GM18499 (cell line): Measurements from ENCODE around the gene MUC22.
"Not testable (repeated sequence)": the region's sequence is repeated elsewhere in the genome, so short reads cannot be mapped to it uniquely, and the experiment has no call there.

ENCODE experiments used
- ATAC-seq: cut with Tn5 transposase; IDR thresholded peaks from one replicate; pipeline ENCODE4 v1.9.1; 2021; ENCODE audit warnings: moderate number of reproducible peaks; ENCODE audit not compliant: insufficient read depth, unreplicated experiment

The MUC22 gene

DNA sequence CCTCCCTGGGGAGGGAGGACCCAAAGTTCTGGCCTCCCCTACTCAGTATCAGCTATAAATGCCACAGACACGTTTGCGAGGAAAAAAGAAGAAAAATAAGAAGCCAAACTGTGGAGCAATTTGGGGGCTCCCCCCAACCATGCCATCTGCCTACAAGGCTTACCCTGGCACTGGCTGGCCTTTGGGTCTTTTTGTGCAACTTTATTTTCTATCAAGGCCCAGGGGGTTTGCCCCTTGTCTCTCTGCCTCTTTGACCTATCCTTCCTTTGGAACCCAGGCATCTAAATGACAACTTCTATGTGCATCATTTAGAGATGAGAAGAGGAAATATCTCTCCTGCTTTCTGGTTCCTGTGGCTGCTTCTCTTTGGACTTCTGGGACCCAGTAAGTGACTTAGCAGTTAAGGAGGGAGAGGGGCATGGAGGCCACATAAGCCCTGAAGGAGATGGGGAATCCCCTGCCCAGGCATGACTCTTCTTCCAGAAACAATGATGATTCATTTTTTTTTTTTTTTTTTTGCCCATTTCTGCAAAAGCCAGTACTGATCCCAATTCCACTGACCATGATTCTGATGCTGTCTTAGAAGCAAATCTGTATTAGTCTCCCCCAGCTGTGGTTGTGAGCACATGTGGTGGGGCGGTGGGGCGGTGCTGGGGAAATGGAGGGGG lies at the start of gene MUC22:
MUC22 (plus strand) TSS at position 82 of the 668 bp plus-strand sequence; CDS start at position 315, 233 bp downstream.
- no peak for ATAC-seq

DNA sequence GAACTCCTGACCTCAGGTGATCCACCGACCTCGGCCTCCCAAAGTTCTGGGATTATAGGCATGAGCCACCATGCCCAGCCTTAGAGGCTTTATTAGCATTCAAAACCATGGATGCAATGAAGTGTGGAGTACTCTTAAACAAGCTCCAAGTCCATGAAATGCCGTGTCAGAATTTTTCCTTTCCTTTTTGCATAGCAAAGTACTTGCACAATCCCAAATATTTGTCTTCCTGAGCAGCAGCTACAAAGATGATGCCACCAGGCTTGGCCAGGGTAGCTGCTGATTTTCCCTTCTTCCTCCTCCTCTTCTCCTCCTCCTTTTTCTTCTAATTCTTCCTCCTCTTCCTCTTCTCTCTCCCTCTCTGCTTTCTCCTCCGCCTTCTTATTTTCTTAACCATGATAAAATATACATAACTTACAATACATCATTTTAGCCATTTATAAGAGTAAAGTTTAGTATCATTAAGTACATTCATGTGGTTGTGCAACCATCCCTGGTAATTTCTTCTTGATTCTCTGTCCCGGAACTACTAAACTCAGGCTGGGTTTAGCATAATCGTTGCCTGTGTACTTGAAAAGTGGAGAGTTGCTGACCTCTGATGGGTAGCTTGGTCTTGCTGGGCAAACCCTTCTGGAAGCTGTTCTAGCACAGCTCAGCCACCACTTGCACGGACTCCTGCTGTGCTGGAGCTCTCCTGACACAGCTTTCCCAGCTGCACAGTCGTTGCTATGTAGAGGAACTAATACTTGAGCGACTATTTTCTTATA lies 49.2 kb upstream of the MUC22 start:
- ATAC-seq = no peak

GRCh38 chr6:30962716-30963115 lies 47.6 kb upstream of the MUC22 start:
- no peak for ATAC-seq

GRCh38 chr6:30963641-30964040 lies 46.6 kb upstream of the MUC22 start:
- no peak for ATAC-seq

- ATAC-seq = no peak
Measured at GRCh38 chr6:30964075-30964474, 46.2 kb upstream of the MUC22 start.

DNA sequence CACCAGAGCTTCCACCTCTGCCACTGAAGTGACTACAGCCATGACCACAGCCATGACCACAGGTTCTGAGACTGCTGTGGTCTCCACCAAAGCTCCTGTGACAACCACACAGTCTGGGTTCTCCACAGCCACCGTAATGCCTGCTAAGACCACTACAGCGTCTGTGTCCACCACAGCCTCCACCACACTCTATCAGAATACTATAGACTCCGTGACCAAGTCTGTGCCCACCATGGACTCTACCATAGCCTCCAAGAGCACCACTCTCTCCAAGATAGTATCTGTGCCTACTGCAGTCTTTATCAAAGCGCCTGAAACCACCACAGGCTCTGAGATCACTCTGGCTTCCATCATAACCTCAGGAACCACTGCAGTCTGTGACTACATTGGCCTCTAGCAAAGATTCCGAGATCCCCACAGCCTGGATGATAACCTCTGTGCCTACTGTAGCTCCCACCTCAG lies 45.1 kb upstream of the MUC22 start:
- ATAC-seq = no peak

DNA sequence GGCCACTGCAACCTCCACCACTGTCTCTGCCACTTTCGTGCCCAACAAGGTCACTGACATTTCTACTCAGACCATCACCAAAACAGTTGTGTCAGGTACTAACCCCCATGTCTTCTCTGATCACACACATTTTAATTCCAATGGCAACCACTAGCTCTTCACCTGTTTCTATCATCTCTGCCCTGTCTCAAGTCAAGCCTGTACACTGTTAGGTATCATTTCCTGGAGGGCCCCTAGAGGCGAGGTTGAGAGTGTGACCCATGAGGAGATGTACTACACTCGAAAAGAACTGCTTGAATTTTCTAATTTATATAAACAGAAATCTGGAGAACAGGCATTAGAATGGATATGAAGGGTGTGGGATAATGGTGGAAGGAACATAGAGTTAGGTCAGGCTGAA lies 44.1 kb upstream of the MUC22 start:
- no peak for ATAC-seq

- ATAC-seq = not testable (repeated sequence)
Measured at GRCh38 chr6:30969171-30969570, 41.1 kb upstream of the MUC22 start.

DNA sequence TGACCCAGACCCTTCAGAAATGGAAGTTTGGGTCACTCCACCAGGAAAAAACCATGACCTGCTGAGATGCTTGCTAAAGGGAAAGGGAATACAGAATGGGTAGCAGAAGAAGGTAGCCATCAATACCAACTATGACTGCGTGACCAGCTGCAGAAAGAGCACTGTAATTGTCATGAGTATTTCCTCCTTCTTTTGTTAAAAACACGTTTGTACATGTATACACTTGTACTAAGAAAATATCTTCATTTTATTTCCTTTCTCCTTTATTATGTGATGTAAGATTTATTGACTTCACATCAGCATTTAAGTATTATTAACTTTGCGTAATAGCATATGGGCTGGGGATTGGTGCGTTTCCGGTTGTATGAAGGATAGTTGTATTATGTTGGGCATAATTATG lies 39.3 kb upstream of the MUC22 start:
- no peak for ATAC-seq

- ATAC-seq = no peak
Measured at GRCh38 chr6:30972816-30973215, 37.5 kb upstream of the MUC22 start.

DNA sequence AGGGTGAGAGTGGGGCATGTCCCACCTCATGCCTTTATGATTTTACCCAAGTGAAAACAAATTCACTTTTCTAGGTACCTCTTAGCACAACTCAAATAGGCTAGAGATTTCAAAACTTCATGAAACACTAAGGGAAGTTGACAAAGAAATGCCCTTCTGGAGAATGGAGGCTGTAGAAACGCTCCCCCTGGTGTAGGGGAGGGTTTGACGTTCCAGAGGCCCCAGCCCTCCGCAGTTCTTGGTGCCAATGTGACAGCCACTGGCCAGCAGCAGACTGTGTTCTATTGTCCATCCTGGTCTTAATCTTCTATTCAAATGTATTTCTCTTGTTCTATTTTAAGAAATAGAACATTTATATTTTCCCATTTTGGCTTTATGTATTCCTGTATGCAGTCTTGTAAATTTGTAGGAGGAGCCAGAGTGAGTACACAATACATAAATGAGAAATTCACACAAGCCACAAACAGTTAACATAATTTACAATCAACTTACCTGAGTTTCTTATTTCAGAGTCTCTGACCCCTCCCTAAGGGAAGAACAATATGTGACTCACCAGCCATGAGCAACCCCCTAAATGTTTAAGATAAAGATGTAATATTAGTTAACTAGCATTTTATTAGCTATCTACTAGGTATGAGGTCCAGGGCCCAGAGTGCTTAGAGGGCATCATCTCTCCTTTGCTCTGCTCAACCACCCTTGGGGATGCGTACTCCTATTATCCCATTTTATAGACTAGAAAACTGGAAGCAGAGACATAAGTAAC lies 35.6 kb upstream of the MUC22 start:
- no peak for ATAC-seq

- ATAC-seq = no peak
Measured at GRCh38 chr6:30979141-30979540, 31.1 kb upstream of the MUC22 start.

DNA sequence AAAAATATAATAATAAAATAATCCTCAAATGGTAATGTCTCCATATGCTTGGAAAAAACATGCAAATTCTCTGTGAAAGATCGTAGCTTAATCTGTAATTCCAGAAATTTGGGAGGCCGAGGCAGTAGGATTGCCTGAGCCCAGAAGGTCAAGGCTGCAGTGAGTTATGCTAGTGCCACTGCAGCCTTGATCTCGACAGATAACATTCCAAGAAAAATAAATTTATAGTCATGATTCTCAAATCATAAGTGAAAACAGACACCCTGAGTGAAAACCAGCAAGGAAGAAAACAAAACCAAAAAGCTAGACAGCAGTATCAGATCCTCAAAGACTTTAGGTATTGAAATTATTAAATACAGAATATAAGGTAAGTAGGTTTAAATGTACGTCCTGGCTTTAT lies 30.6 kb upstream of the MUC22 start:
- no peak for ATAC-seq

- ATAC-seq = no peak
Measured at GRCh38 chr6:30981942-30982772, 28.1 kb upstream of the MUC22 start.

- ATAC-seq = no peak
Measured at GRCh38 chr6:30983439-30983838, 26.8 kb upstream of the MUC22 start, which contains the start of gene MUC21. MUC21 (plus strand) TSS chr6:30983718; CDS start chr6:30983959, 241 bp downstream.

GRCh38 chr6:30985490-30985889 lies 24.8 kb upstream of the MUC22 start:
- no peak for ATAC-seq

DNA sequence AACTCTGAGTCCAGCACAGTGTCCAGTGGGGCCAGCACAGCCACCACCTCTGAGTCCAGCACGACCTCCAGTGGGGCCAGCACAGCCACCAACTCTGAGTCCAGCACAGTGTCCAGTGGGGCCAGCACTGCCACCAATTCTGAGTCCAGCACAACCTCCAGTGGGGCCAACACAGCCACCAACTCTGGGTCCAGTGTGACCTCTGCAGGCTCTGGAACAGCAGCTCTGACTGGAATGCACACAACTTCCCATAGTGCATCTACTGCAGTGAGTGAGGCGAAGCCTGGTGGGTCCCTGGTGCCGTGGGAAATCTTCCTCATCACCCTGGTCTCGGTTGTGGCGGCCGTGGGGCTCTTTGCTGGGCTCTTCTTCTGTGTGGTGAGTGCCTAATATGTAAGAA lies 23.0 kb upstream of the MUC22 start:
- ATAC-seq = no peak

- ATAC-seq = no peak
Measured at GRCh38 chr6:30988209-30988825, 22.0 kb upstream of the MUC22 start.

DNA sequence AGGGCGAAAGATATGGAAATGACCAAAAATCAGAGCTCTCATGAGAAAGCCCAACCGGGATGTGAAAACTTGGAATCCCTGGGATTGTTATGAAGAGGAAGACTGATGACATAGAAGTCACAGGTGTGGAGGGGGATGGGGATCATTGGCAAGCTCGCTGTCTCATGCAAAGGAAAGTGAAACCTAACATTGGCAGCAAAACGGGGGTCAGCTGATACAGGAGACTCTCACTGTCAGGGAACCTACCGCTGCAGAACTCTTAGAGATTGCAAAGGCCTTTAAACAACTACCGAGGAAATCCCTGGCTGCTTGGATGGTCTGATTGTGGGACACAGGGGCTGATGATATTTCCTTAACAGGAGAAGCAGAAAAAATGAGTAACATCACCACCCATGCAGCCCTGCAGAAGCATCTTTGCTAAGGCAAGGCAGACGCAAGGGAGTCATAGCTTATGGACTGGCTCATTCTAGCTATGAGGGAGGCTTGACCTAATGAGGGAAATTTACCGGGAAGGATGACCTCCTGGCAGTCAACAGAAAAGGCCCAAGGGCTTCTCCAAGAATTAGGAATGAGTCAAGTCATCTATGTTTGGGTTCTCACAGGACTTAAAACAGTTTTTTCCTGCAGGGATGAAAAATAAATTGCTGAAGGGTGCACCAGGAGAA lies 19.7 kb upstream of the MUC22 start:
- ATAC-seq = no peak
